Measurements from ENCODE around the gene TXN. TPM values are rescaled to one million over a fixed set of nuclear protein-coding genes. Genes with fewer than 3 reads are reported as not detected.
A peak's percentile ranks its signal among the peaks of the same experiment; 100 is the strongest.

The TXN gene
- total and polyA plus RNA-seq, 2 of the 8 experiments (the other 6 are each of a cell fraction or from before 2014, with no cell fraction given), result 297 to 419 TPM

DNA sequence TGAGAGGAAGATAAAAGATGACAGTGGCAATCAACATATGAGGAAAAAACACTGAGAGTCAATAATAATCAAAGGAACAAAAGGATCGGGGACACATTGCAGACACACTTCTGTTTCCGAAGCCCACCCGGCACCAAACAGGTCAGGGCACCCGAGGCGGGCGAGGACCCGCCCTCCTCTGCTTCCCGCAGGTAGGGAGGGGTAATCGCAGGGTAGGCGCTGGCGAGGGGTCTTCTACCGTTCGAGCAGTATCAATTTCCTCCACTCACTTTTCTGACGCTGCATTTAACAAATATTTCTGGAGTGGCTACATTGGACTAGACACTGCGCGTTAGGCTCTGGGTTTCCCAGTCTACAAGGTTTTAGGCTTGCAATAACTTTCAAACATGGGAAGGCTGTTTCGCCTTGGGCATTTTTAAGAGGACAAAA, 1.3 kb downstream of the TXN start:
- Histone ChIP-seq H3K36me3 (ENCODE audit: control insufficient read depth in 2 of 4, insufficient read depth in 4 of 4, low read length in 3 of 4) (peaks cover 0 to 8% (median 5%) of the 10 kb centered on the region in 4 experiments; a peak in 5 of 8 replicates), H3K79me2 (ENCODE audit: control insufficient read depth in 1 of 2, insufficient read depth in 2 of 2, low read length in 2 of 2) (peaks cover 29 to 60% of the 10 kb centered on the region in 2 experiments), H3K27ac (ENCODE audit: low read depth, low read length) (no peak overlapping the region), H3K4me1 (replicated peaks in 1 of 4; ENCODE audit: control insufficient read depth in 3 of 4, insufficient read depth in 4 of 4, low read length in 3 of 4) (peaks cover 8 to 18% (median 10%) of the 10 kb centered on the region in 4 experiments), H3K4me2 (ENCODE audit: insufficient read depth in 1 of 2, low read depth in 2 of 2, low read length in 2 of 2) (peak overlapping the region; percentile 93 to 96), H2BK20ac (ENCODE audit: low read length) (no peak overlapping the region), H3K23ac (ENCODE audit: insufficient read length) (no peak overlapping the region), H2BK15ac (ENCODE audit: low read length) (no peak overlapping the region; the same call in 1 of the 2 replicates), H2BK12ac (ENCODE audit: low read depth, low read length) (no peak overlapping the region), H4K5ac (ENCODE audit: insufficient read length, low read depth, low read length) (no peak overlapping the region), H3K4ac (replicated peaks; ENCODE audit: insufficient read length, low read depth, low read length) (peak overlapping the region; percentile 17), H4K20me1 (replicated peaks in 1 of 2; ENCODE audit: control insufficient read depth in 1 of 2, insufficient read depth in 2 of 2, low read length in 2 of 2) (peaks cover 7 to 14% of the 10 kb centered on the region in 2 experiments), H3K56ac (replicated peaks; ENCODE audit: insufficient read length, low read depth, low read length) (no peak overlapping the region), H2BK120ac (replicated peaks; ENCODE audit: low read depth, low read length) (no peak overlapping the region), H3K9me3 (ENCODE audit: insufficient read depth in 2 of 2, low read depth in 1 of 2, low read length in 1 of 2) (no peaks in the 10 kb centered on the region), H3K9ac (replicated peaks in 1 of 4; ENCODE audit: extremely low read depth in 1 of 4, low read depth in 3 of 4, low read length in 3 of 4) (peak overlapping the region in 3 of 4 experiments; percentile 73 to 79 (median 77); a peak in 6 of 7 replicates), H2BK5ac (ENCODE audit: low read depth, low read length) (no peak overlapping the region), H3K18ac (ENCODE audit: extremely low read depth, low read length) (no peak overlapping the region), H4K91ac (replicated peaks; ENCODE audit: insufficient read length, low read length) (no peak overlapping the region), H2AK5ac (ENCODE audit: low read depth, low read length) (no peak overlapping the region), H3K27me3 (replicated peaks in 1 of 4; ENCODE audit: control insufficient read depth in 3 of 4, extremely low read depth in 1 of 4, insufficient read depth in 3 of 4, low read length in 3 of 4) (no peaks in the 10 kb centered on the region; a peak in 1 of 7 replicates), H3K23me2 (ENCODE audit: low read depth, low read length) (peaks cover 11% of the 10 kb centered on the region), H3K79me1 (ENCODE audit: low read depth, low read length) (peaks cover 5% of the 10 kb centered on the region; the same call in 1 of the 2 replicates), H3K4me3 (ENCODE audit: extremely low read depth in 1 of 4, insufficient read depth in 2 of 4, low read depth in 3 of 4, low read length in 4 of 4) (peak overlapping the region; percentile 82 to 94 (median 92)), H4K8ac (ENCODE audit: extremely low read depth, insufficient read depth, low read length) (peak overlapping the region; percentile 90; the same call in 1 of the 2 replicates), H2AFZ (ENCODE audit: low read length) (no peak overlapping the region), H3K14ac (ENCODE audit: insufficient read length) (no peak overlapping the region)
- POLR2A ChIA-PET (ENCODE audit: partially characterized antibody), result no interaction called here
- 6% methylated on average over 13 of the region's 17 CpGs; no CpG with 5 or more reads in 1 of the 2 experiments for WGBS, 2 experiments (ENCODE audit: extremely low coverage in 1 of 2, insufficient coverage in 1 of 2, insufficient read length in 1 of 2, insufficient replicate concordance in 2 of 2, low coverage in 1 of 2, low lambda C conversion rate in 2 of 2, missing lambda C conversion rate in 1 of 2)
- CTCF ChIA-PET (ENCODE audit: partially characterized antibody), result no interaction called here
- no peak for DNase-seq (ENCODE audit: low read depth in 1 of 2, low spot score in 2 of 2)
- no peak for FAIRE-seq
- no peak for TF ChIP-seq HDAC2 (IDR thresholded peaks at IDR 0.05; ENCODE audit: borderline replicate concordance in 1 of 2, low read depth in 2 of 2, low read length in 2 of 2)
- TF ChIP-seq RBBP5 (IDR thresholded peaks at IDR 0.05; ENCODE audit: borderline replicate concordance, low read depth, low read length), result no peak
- TF ChIP-seq YY1 (IDR thresholded peaks at IDR 0.05; ENCODE audit: low read depth, low read length), result no peak
- TF ChIP-seq BACH1 (IDR thresholded peaks at IDR 0.05; ENCODE audit: low read length), result no peak
- TF ChIP-seq ASH2L (IDR thresholded peaks at IDR 0.05; ENCODE audit: low read length), result peak; percentile 14
- TF ChIP-seq RAD21 (IDR thresholded peaks at IDR 0.05 in 1 of 2, conservative IDR thresholded peaks at IDR 0.05 in 1 of 2; ENCODE audit: low read depth in 2 of 2, low read length in 2 of 2), result no peak
- TF ChIP-seq CEBPB (IDR thresholded peaks at IDR 0.05; ENCODE audit: low read depth, low read length), result no peak
- no peak for TF ChIP-seq EP300 (IDR thresholded peaks at IDR 0.05; ENCODE audit: borderline replicate concordance in 1 of 2, low read depth in 2 of 2, low read length in 2 of 2)
- TF ChIP-seq POLR2AphosphoS5 (IDR thresholded peaks at IDR 0.05; ENCODE audit: low read depth, low read length), result no peak
- no peak for TF ChIP-seq JUND (IDR thresholded peaks at IDR 0.05; ENCODE audit: low read length)
- TF ChIP-seq EZH2 (IDR thresholded peaks at IDR 0.05; ENCODE audit: low read depth, low read length, severe bottlenecking), result no peak
- 0 out of 4 replicates have a peak, but pooled peaks of 1 of the 2 experiments have one; percentile 19 for TF ChIP-seq SIN3A (conservative IDR thresholded peaks at IDR 0.05 in 1 of 2, IDR thresholded peaks at IDR 0.05 in 1 of 2; ENCODE audit: low read depth in 1 of 2, low read length in 2 of 2)
- peak; percentile 75 for TF ChIP-seq SAP30 (IDR thresholded peaks at IDR 0.05; ENCODE audit: insufficient read depth, insufficient replicate concordance, low read length)

All from H1 (cell line).